GM21576 (cell line): ENCODE measurements around the gene TCF7L2.

Source experiments
- ATAC-seq: cut with Tn5 transposase; IDR thresholded peaks from one replicate; pipeline ENCODE4 v1.9.1; 2021; ENCODE audit warnings: mild to moderate bottlenecking, moderate library complexity; ENCODE audit not compliant: unreplicated experiment

Gene TCF7L2

DNA sequence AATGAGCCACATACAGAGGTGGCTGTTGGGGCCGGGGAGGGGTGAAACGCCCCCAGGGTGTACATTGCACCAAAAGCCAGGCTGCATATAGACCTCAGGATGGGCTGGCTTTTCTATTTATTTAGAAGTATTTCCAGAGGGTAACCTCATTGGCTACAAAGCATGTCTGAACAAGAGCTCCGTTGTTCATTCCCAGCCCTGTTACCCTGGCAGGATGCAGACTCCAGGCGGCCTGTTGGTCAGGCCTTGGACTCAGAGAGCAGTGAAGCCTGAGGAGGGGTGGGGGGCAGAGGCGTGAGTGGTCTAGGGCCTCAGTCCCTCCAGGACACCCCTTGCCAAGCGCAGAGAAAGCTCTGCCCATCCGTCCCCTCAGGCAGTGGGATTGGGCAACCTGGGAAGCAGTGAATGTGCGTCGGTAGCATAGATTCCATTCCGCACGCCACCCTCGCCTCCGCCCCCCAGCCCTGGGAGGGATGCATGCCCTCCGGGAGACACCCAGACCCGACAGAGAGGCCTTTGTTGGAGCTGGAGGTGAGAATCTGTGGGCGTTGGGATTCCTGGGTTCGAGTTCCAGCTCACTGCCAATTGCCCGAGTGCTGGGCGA is 41.9 kb downstream of the TCF7L2 start:
- ATAC-seq: no peak

DNA sequence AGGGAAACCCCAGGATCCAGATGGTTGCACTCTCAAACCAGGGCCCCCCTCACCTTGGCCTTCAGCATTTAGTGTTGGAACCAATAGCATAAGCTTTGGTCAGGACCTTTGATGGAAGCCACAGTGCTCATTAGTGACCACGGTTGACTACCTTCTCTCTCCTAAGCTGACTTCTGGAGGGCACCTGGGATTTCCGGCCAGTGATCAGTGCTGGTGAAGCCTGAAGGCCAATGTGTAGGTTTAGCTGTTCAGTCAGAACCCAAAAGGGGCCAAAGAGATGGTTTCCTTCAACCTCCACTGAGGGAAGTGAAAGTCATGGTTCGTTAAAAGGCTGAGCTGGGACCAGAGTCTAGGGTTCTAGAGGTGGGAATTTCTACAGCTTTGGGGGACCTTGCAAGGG is 46.4 kb downstream of the TCF7L2 start:
- no peak for ATAC-seq

DNA sequence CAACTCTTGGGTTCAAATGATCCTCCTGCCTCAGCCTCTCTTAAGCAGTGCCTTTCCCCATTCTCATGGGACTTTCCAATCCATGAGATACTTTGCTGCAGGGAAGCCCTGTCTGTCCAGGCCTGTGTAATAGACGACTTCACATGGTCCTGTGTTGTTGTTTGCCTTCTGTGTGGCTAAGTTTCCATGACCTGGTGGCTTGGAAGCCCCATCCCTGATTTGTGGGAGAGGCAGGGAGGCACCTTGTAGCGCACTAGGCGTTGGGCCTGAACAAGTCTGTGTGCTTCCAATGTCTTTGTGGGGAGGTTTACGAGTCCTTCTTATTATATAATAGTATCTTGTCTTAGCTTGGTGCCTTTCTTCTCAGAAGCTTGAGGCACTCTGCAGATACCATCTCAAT is 49.1 kb downstream of the TCF7L2 start:
- ATAC-seq: no peak

DNA sequence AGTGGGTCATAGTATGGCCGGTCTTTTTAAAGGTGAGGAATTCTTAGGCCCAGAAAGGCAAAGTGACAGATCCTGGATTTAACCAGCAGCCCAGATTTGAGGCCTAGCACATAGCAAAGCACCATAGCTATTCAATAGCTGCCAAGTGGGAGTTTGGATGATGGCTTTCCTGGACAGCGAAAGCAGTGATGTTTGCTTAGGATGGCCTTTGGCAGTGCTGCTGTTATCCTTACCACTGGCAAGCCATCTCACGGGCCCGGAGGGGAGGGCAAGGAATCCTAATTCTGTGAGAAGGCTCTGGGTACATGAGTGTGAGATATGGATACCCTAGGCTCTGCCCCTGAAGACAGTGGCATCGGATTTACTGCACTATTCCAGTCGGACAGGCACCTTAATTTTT is 50.4 kb downstream of the TCF7L2 start:
- ATAC-seq: no peak

DNA sequence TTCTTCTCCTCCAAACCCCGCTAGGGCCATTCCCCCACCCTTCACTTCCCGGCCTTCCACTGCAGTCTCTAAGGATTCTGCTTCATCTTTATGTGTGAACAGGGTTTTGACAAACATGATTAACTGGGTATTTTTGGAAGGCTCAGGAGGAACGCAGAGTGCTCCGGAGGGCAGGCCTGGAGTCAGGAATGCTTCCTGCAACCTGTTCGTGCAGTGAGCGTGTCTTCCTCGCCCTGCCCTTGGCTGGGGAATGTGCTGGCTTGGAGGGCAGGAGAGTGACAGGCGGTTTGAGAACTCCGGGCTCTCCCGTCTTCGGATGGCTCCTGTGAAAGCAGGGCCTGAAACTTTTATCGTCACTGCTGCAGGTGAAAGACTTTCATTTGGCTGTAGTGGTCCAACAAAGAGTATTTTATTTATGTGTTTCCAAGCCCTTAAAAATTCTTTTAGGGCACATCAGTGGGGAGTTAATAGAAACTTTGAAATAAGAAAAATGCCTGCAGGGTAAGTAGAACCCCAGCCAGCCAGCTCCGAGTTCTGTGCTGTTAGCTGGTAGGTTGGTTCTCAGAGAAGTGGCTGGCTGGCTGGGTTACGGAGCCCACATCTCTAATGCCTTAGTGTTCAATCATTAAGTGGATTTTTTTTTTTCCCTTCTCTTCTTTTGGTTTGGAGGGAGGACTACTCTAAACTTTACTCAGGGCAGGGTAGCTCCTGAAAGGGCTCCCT is 51.0 kb downstream of the TCF7L2 start:
- ATAC-seq: no peak

DNA sequence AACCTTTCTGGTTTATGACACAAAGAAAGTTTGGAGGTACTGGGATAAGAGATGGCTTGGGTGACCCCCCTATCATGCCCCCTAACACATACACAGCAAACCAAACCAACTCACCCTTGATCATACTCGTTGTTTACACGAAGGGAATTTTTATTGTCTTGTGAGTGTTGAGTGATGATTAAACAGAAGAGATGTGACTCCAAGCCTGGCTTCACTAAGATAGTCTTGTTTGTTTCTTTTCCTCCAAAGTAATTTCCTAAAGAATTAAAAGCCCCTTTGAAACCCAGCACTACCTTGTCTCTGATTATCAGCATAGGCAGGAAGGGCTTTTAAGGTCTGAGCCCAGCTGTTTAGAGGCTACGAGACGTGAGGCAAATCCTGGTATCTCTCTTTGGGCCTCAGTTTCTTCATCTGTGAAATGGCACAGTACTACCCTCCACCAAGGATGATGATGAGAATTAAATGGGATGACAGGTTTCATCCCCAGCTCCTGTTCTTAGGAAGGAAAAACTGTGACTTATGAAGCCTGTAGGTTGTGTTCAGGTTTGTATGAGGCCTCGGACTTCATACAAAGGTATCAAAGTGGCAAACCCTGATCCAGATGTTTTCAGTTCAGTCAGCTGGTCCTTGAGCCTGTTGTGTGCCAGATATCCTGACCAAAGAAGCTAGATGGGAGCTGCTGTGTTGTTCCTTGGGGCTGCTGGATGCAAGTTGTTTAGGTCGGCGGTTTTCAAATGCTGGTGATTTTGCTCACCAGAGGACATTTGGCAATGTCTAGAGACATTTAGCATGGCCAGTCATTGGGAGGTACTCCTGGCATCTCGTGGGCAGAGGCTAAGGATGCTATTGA is 51.8 kb downstream of the TCF7L2 start:
- no peak for ATAC-seq

DNA sequence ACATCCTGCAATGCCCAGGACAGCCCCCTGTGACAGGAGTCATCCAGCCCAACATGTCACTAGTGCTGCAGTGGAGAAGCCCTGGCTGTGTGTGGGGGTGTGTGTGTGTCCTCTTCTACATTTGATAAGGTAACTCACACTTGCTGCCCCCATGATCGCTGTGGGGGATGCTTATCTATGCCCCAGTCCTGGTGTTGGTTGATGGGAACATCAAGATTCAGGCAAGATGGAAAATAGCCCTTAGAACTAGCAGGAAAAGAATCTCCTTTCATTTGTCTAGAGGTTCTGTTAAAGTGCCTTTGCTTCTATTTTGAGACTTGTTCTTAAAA is 52.4 kb downstream of the TCF7L2 start:
- ATAC-seq: no peak

DNA sequence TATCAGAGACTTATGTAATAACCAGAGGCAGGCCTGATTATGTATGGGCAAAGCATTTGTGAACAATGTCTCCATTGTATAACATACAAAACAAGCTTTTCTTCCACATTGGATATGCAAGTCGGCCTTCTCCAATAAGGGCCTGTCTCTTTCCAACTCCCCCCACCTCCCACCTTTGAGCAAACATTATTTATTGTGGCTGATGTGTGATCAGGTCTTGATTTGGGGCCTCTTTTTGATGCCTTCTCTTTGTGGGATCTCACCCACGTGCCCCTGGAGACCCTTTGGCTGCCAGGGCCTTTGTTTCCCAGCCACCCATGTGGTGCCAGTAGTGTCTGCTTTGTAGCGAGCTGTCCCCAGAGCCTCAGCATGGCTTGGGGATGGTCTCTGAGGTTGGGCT is 53.0 kb downstream of the TCF7L2 start:
- ATAC-seq: no peak

DNA sequence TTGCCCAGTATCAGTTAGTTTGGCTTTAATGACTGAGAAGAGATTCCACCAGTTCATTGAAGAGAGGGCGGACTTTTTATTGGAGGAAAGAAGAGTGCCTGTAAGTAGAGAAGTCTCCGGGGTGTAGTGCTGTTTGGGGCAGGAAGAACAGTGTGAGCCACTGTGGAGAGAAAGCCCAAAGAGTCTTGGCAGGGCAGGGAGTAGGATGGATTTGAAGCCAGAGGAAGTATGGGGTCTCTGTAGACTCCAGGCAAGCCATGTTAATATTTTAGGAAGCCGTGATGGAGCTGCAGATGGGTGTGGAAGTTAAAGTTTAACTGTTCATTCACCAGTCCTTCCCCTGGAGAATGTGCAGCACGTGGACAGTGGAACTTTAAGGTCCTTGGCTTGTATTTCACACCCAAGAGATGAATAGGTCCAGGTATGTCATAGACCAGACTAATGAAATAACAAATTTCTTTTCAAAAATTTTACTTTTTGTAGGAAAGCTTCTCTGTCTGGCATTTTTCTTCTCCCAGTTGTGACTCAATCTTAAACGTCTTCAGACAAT is 54.1 kb downstream of the TCF7L2 start:
- no peak for ATAC-seq

DNA sequence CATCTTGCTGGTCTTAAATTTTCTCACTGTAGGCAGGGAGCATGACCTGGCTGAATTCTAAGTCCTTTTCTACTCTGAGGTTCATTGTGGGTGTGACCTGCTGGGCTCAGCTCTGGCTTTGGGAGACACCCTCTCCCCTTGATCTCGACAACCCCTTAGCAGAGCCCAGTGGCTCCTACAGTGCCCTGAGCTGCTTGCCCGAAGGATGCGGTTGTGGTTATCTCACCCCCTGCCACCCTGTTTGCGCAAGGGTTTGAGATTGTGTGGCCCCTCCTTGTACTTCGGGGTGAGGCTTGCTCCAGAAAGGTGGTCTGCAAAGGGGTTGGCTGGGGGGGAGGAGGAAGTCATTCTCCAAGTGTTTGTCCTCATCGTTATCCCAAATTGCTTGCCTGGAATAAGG is 55.3 kb downstream of the TCF7L2 start:
- ATAC-seq: no peak

DNA sequence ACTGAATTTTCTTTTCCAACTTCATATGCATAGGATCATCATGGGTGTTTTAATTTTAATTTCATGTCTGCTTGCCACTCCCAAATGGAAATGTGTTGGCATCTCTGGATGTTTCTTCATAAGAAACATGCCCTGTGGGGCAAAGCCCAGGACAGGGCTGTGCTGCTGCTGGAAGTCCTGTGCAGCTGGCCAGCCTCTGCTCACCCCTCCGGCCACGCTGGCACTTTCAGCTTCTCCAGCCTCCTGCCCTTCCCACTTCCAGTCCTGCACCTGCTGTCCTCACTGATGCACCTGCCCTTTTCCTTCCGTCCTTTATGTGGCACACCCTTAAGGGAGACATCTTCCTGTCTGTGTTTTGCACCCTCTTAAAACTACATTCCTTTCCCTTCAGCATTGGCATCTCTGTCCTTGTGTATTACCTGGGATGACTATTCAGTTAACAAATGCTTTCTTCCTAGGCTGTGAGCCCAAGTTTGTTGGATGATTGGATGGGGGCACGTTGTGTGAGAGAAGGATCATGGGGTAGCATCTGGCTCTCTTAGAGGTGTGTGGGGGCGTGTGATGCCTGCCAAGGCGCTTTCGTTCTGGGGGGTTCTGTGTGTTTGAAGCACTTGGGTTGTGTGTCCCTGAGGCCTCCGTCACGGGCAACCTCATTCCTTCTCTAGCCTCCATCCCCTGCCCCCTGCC is 56.8 kb downstream of the TCF7L2 start:
- ATAC-seq: no peak

DNA sequence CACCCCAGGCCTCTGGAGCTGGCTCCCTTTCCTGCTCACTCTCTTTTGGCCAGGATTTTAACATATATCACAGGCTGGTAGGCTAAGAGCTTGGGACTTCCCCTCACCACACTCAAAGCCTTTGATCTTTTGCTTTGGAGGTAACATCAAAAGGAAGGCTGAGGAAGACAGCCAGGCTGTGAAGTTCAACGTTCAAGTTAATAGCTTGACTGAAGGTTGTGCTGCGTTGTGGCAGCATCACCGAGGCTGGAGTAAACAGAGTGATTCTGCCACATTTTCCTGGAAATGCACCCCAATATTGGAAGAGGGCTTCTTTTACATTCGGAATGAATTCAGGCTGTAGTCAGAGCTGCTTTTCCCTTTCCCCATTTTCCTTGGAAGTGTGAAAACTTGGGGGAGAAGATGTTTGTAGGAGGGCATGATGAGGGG is 57.3 kb downstream of the TCF7L2 start:
- ATAC-seq: no peak

DNA sequence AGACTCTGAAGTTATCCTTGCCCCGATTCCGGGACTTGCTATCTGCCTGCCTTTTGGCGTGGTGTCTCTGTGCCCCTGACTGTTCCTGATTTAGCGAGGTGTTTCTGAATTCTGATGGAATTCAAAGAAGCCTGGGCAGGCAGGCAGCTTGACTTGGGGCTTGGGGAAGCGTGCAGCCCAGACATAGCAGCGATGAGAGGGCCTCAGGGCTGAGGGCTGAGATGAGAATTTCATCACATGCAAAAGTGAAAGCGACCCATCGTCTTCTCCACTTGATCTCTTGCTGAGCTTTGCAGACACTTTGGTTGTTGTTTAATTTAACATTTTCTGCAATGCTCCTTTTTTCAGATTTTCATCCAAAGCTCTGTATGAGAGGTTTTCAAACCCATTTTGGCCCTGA is 57.8 kb downstream of the TCF7L2 start:
- no peak for ATAC-seq

DNA sequence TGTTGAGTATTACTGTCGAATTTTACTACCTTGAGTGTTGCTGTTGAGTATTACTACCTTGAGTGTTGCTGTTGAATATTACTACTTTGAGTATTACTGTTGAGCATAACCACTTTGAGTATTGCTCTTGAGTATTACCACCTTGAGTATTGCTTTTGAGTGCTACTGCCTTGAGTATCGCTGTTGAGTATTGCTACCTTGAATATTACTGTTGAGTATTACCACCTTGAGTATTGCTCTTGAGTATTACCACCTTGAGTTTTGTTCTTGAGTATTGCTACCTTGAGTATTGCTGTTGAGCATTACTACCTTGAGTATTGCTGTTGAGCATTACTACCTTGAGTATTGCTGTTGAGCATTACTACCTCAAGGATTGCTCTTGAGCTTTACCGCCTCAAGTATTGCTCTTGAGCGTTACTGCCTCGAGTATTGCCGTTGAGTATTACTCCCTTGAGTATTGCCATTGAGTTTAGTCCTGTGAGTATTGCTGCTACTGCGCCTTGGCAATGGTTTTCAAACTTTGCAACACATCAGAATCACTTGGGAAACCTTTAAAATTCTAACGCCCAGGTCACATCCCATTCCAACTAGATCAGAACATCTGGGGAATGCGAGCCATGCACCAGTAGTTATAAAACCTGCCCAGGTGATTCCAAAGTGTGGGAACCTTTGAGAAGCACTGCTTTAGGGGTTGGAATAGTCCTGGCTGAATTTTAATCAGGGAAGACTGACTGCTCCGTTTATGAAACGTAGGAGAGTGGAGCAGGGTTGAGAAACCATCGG is 61.7 kb downstream of the TCF7L2 start:
- no peak for ATAC-seq

DNA sequence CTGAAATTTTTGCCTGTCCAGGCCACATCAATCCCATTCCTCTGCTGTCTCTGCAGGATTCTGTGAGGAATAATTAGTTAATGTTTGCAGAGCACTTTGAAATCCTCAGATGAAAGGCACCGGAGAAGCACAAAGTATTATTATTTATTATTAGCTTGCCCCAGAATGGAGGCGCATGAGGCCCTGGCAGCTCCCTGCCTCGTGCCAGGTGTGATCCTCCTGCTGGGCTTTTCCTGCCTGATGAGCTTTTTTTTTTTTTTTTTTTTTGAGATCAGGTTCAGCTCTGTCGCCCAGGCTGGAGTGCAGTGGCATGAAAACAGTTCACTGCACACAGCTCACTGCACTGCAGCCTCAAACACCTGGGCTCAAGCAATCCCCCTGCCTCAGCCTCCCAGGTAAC is 65.2 kb downstream of the TCF7L2 start:
- ATAC-seq: no peak

DNA sequence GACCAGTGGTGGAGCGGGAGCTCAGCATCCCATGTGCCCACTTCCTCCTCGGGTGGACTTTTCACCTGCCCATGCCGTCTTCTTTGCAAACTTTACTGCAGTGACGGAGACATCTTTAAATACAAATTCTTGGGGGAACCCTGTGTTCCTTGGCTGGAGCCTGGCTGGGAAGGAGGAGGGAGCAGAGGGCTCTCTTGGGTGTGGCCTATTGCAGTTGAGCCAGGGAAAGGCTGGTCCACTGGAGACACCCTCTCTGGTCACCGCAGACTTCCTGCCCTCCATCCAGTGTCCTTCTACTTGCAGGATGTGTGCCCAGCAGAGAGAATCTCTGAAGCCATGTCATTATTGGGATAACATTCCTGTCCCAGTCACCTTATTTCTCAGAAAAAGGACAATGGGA is 67.3 kb downstream of the TCF7L2 start:
- ATAC-seq: no peak

DNA sequence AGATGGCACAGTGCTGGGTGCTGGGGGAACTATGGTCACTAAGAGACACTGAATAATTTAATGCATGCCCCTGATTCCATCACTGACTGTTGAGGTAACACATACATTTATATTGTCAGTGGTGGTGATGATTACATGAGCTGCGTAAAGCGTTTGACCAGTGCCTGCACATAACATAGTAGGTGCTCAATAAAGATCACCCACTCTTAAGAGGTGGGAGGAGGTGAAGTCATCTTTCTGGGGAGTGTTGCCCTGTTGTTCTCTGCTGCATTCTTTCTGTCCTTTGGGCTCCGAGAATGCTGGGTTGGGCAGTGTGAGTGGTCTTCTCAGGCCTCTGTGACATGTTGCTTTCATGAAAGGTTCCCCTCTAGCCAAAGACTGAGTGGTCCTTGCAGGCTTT is 68.0 kb downstream of the TCF7L2 start:
- no peak for ATAC-seq

DNA sequence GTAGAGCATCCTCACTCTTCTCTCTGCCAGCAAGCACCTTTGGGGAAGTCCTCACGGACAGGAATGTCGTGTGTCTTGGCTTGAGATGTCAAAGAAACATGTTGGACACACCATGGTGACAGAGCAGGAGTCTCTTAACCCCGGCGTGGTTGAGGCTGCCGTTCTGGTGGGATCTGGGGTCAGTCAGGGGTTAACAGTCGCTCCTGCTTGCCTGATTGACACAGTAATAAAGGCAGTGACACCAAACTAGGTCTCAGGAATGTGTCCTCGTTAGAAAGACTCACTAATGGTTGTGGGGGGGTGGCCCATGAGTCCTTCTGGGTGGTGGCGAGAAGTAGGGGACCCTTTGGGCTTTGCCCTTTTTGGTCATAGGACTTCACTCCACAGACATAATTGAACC is 69.0 kb downstream of the TCF7L2 start:
- no peak for ATAC-seq

DNA sequence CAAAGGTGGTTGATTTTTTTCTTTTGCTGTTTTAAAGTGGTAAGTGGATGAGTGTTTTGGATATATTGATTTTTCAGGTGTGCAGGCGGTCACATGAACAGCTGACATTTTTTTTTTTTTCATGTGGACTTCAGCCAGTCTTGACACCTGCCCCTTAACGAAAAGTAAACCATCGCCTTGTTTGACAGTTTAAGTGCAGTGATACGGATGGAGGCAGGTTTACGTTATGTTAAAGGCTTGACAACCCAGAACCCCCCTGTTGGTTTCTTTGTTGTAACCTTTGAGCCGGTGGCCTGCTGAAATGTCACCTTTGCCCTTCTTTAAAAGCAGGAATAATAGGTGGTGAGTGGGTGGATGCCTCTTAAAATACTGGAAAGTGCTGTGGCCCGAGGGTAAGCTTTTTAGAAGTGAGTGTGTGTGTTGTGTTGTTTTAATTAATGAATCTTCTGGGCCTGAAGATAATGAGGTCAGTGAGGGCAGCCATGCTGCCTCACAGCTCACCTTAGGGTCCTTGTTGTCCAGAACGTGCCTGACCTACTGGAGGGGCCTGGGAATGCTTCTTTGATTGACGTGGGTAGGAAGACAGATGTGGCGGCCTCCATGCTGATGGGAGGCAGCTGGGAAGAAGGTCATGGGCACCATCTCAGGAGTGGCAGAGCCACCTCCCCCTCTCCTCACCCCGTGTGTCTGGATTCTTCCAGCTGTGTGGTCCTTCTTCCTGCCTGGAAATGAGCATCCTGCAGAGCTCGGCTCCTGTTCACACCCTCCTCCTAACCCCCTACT is 69.8 kb downstream of the TCF7L2 start:
- no peak for ATAC-seq

DNA sequence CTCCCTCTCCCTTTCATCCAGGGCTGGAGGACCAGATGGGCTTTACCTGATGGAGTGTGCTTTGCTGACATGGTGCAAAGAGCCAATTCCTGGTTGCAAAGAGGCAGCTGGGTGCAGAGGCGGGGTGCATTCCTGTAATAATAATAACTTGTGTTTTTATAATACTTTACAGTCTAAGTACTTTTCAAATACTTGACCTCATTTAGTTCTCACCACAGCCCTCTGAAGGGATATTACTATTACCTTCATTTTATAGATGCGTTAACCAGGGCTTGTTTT is 70.4 kb downstream of the TCF7L2 start:
- no peak for ATAC-seq
